22Rv1 (cell line): ENCODE measurements around the gene PTPRB.

Experiments used
- H3K27ac ChIP-seq: fragments of 450-650 bp; 2 replicates; pipeline ENCODE4 v1.5.1; 2017
- ZFX ChIP-seq: fragments of 450-650 bp; IDR thresholded peaks from 2 replicates; pipeline ENCODE4 v1.6.1; 2017; ENCODE audit warnings: antibody characterized with exemption, borderline replicate concordance
- TF ChIP-seq, protein P1 (sequence below): fragments of 450-650 bp; IDR thresholded peaks from 2 replicates; pipeline ENCODE4 v1.5.1; 2017; ENCODE audit warnings: mild to moderate bottlenecking

PTPRB gene

DNA sequence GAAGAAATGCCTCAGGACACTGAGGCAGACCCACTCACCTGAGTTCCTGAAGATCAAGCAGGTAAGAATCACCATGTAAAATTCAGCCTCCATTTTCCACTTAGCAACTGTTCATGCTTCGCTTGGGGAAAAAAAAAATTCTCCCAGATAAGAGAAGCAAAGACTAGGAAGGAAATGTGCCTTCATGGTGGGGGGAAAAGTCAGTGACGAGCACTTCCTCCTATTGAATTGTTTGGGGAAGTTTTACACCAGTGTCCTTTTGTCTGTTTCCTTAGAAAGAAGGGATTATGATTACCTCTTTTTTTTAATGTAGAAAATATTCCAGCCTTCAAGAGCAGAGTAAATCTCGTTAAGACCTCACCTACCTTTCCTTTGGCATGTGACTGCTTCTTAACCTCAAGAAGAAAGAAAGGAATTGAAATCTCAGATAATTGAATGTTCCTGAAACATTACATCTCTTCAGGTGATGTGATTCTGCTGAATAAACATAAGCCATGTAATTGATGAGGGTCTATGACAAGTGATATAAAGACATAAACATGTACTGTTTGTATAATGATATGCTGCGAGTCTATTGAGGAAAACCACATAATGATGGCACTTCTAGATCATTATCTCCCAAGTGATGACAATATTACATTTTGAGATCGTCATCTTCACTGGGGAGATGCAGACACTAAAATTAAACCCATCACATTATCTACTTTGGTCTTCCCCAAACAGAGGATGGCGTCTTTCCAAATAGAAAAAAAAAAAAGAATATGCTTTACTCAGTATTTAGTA is at the start of gene PTPRB:
Gene PTPRB (minus strand): TSS at position 127 of the 783 bp plus-strand sequence. CDS start 34 bp downstream, at position 93.
- TF ChIP-seq, protein P1, sequence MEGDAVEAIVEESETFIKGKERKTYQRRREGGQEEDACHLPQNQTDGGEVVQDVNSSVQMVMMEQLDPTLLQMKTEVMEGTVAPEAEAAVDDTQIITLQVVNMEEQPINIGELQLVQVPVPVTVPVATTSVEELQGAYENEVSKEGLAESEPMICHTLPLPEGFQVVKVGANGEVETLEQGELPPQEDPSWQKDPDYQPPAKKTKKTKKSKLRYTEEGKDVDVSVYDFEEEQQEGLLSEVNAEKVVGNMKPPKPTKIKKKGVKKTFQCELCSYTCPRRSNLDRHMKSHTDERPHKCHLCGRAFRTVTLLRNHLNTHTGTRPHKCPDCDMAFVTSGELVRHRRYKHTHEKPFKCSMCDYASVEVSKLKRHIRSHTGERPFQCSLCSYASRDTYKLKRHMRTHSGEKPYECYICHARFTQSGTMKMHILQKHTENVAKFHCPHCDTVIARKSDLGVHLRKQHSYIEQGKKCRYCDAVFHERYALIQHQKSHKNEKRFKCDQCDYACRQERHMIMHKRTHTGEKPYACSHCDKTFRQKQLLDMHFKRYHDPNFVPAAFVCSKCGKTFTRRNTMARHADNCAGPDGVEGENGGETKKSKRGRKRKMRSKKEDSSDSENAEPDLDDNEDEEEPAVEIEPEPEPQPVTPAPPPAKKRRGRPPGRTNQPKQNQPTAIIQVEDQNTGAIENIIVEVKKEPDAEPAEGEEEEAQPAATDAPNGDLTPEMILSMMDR = no peak
- TF ChIP-seq ZFX = no peak
- peak within 1 kb of the TSS; percentile 93 for H3K27ac ChIP-seq

DNA sequence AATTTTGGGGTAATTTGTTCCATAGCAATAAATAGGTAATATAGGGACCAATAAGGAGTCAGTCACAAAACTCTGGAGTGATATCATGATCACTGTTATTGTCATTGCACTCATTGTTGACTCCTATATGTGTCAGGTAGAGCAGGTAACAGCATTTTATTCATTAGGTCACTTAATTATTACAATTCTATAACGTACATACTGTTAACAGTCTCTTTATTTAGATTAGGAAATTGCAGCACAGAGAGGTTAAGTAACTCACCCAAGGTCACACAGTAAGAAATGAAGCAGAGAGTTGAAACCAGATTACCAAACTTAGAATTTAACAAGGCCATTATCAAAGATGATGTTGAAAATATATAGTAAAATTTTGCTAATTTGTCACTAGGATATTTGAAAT is 49.7 kb upstream of the PTPRB start:
- no peak overlapping the region for H3K27ac ChIP-seq
- no peak for TF ChIP-seq ZFX

DNA sequence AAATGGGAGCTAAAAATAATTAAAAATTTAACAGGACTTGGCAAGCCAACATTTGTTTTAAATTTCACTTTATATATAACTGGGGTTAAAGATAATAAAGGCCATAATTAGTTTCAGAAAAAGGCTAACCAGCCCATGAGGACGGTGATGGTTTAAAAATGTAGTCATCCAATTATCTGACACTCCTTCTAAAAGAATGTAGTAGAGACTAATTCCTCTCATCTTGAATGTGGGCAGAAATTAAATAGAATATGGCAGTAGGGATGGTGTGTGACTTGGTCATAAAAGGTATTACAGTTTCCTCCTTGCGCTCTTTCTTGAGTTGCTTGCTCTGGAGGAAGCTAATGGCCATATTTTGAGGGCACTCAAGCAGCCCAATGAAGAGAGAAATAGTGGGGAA is 49.1 kb upstream of the PTPRB start:
- no peak overlapping the region for H3K27ac ChIP-seq
- TF ChIP-seq, protein P1 = no peak
- TF ChIP-seq ZFX = no peak

DNA sequence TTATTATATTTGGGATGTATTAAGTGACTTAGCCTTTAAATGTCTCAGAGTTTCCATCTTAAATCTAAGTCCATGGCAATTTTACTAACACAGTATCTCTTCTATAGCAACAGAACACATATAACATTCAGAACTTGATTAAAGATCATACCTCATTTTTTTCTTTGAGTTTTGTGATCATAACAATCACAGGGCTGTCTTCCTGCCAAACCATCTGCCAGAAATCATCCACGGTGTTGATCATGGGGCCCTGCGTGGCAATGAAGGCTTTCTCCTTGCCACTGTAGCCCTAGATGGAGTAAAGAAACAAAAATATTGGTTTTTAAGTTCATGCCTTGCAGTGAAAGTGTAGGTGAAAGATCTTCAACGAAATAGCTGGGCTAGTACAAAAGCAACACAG is 46.7 kb upstream of the PTPRB start:
- no peak for TF ChIP-seq ZFX
- TF ChIP-seq, protein P1 = no peak
- no peak overlapping the region for H3K27ac ChIP-seq

DNA sequence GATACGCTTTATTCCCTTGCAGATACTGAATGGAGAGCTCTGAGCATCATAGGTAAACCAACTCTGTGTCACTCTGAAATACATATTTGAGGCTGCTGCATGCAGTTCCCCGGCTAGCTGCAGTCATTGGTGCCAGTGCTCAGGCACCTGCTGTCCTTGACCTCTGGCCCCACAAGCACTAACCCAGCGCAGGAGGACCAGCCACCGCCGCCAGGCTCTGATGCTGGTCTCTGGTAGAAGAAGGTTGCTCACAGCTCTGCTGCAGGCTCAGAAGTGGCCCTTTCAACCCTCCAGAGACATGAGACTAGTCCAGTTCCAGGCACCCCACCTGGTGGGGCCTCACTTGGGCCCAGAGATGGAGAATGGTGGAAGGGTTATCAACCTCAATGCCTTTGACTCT is 34.5 kb upstream of the PTPRB start:
- H3K27ac ChIP-seq = no peak overlapping the region
- TF ChIP-seq, protein P1 = no peak

DNA sequence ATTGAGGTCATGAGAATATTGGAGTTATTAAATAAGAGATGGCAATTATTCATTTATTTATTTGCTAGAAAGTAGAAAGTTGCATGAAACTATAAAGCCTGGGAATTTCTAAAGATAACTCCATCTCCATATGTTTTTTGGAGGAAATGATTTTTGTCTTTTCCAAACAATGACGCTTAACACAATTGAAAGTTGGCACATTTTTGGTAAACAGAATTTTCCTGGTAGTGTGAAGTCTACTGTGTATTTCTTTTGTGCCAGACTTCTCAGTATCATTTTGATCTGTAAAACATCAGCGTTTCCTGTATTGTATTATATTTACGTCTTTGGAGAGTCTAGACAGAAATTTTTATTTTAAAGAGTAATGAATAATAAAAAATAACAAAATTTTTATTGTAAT is 33.7 kb upstream of the PTPRB start:
- no peak overlapping the region for H3K27ac ChIP-seq
- no peak for TF ChIP-seq ZFX
- TF ChIP-seq, protein P1 = no peak

DNA sequence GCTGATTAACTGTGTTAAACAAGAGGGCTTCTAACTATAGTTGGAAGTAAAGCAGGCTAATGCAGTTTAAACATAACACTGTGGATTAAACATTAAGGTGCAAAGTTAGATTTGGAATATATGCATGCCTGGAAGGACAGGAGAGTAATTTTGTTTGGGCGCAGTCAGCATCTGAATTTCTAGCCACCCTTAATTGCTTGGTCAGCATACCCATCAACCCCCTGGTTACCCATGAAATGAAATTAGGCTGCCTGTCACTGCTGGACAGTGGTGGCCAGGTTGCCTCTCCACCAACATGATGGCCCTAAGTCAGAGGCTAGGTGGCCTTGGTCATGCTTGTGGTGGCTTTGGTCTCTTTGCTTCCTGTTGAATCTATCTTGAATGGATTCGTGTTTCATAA is 30.0 kb upstream of the PTPRB start:
- H3K27ac ChIP-seq = no peak overlapping the region
- TF ChIP-seq, protein P1 = no peak
- no peak for TF ChIP-seq ZFX

DNA sequence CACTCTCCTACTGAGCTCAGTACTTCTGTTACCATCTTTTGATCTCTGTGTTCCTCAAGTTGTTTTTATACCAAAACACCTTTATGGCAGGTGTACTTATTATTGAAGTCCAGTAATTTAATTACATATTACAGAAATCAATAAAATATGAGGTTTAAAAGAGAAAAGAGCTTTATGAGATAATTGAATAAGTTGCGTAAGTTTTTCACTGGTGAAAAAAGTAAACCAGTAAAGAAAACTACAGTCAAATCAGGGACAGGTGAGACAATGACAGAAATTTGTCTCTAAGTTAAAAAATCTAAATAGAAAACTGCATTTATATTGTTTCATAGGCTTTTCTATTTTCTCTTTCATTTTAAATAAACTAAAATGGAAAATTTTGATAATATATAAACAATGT is 29.1 kb upstream of the PTPRB start:
- no peak overlapping the region for H3K27ac ChIP-seq
- TF ChIP-seq, protein P1 = no peak
- no peak for TF ChIP-seq ZFX
